GM21447 (cell line): ENCODE measurements around the gene UGGT1.

ENCODE experiments used
- ATAC-seq: cut with Tn5 transposase; IDR thresholded peaks from one replicate; pipeline ENCODE4 v1.9.1; 2021; ENCODE audit not compliant: unreplicated experiment

Gene UGGT1

DNA sequence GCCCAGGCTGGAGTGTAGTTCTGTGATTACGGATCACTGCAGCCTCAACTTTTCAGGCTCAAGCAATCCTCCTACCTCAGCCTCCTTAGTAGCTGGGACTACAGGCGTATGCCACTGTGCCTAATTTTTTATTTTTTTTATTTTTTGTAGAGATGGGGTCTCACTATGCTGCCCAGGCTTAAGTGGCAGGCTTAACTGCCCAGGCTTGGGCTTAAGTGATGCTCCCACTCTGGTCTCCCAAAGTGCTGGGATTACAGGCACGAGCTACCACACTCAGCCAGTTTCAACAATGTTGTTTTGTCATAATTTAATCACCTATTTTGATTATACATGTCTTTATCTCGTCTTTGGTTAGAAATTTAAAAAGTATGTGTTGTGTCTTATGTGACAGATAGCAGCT is 18.2 kb downstream of the UGGT1 start:
- ATAC-seq: no peak

DNA sequence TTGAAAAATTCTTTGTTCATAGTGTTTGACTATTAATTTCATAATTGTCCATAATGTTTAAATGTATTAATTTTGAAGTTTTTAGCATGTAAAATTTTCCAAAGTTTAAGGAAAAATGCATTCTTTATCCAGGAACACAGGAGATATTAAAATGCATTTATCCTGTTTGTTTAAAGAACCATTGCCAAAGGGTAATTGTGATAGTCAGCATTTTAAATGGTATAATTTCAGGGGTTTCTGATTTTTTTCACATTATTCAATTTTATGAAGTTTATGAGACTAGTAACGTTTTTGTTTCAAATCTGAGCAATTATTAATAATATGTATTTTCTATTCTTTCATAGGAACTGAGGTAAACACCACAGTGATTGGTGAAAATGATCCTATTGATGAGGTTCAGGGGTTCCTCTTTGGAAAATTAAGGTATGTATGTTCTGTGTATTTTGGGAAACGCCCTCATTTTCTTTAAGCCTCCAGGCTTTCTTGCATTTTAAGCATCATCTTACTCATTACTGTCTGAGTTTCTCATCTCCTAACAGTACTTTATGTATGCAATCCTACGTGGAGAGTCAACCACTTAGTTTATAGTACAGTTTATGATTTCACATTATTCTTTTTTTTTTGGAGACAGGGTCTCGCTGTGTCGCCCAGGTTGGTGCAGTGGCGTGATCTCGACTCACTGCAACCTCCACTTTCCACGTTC is 25.1 kb downstream of the UGGT1 start:
- no peak for ATAC-seq

DNA sequence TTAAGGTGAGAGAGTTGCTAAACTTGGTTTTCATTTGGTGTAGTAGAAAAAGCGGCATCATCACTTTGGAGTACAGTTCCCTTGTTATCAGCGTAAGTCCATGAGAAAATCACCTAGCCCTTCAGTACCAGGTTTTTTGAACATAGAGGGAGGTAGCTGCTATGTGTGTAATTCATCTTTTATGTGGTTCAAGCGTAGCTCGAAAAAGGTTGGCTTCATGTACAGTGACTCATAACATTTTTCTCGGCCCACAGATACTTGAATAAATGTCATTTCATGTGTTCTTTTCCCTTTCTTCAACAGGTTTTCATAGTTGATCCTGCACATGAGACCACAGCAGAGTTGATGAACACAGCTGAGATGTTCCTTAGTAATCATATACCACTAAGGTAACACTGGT is 43.6 kb downstream of the UGGT1 start:
- no peak for ATAC-seq

DNA sequence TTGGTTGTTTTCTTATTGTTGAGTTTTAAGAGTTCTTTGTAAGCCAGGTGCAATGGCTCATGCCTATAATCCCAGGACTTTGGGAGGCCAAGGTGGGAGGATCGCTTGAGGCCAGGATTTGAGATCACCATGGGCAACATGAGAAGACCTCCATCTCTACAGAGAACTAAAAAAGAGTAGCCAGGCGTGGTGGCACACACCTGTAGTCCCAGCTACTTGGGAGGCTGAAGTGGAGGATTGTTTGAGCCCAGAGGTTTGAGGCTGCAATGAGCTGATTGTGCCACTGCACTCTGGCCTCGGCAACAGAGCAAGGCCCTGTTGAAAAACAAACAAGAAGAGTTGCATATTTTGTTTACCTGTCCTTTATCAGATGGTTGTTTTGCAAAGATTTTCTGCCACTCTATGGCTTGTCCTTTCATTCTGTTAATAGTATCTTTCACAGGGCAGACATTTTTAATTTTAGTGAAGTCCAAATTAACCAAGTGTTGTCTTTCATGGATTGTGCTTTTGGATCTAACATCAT is 46.2 kb downstream of the UGGT1 start:
- no peak for ATAC-seq

DNA sequence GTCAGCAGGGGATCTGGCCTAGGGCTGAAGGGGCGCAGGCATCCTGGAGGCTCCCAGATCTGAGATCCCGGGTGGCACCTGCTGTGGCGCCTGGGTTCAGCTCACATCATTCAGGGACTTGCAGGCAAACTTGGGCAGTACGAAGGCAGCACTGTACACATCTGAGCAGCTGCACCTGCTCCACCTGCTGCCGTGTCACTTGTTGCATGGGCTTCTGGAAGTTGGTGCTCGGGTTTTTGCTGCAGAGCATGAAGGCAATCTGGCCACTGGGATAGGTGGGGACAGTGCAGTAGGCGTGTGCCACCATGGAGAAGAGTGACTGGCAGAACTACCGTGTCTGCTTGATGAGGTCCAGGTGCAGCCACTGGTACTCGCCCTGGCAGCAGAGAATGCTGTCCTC is 48.6 kb downstream of the UGGT1 start:
- no peak for ATAC-seq

DNA sequence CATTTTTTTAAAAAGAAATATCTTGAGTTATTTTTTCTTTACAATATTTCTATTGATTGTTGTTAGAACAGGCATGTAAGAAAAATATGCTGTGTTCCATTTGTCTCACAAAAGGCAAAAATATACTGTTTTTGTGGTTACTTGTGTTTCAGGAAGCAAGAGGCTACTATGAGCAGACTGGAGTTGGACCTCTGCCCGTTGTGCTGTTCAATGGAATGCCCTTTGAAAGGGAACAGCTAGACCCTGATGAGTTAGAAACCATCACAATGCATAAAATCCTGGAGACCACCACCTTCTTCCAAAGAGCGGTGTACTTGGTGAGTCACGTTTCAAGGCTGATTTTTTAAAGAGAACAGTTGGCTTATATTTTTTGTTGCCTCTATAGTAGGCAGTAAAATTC is 54.7 kb downstream of the UGGT1 start:
- no peak for ATAC-seq

DNA sequence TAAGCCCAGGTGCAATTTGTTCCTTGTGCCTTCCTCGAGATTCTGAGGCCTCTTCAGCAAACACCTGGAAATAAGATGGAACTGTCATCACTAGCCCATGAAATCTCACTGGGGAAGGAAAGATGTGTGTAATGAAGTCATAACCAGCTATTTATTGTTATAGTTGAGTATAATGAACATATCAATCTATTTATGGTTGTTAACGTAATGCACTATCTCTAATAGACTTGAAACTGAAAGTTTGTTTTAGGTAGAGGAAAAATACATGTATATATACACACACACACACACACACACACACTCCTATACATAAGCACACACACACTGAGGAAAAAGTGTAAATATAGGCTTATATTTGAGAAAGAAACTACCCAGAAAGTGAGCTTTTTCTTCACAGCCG is 62.8 kb downstream of the UGGT1 start:
- ATAC-seq: no peak

DNA sequence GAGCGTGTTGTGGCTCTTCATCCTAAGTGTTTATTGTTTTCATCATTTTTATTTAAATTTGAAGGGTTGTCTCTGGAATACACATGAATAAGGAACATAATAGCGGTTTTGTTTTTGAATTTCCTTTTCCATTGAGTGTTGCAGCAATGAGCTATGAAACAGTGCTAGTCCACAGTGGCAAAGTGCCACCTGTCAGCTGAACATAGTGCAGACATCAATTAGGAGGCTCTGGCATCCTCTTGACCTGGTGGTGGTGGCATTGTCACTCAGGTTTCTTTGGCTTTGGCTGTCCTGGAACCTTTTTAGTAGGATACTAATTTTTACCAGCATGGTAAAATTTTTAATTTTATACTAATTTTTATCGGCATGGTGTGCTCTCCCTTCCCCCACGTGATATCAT is 63.2 kb downstream of the UGGT1 start:
- no peak for ATAC-seq

DNA sequence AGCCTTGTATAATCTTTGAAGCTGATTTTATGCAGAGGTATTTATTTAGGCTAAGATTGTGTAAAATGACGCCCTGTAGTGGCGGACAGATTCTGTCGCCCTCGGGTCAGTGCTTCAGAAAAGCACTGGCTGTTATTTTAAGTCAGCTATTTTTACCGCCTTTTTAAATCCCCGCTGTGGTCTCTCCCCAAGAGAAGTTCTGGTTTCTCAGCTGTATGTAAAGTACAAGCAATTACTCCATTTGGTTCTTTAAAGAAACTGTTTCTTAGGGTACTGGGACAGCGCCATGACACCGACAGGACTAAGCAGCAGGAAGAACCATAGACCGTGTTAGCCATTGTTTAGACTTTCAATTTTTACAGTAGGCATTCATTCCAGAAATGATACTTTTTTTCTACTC is 65.0 kb downstream of the UGGT1 start:
- no peak for ATAC-seq

DNA sequence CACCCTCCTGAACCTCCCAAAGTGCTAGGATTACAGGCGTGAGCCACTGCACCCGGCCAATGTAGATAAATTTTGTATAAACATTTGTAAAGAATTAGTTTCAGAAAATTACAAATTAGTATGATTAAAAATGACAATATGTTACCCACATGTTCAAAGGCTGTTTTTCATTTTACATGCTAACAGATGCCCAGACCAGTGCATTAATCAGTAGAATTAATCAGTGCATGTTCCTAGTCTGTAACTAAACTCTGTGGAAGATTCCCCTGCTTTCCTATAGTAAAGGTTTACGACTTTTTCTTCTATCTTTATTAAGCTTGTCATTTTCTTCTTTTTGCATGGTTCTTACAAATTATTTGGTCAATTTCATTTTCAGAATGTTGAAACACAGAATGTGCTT is 65.8 kb downstream of the UGGT1 start:
- no peak for ATAC-seq

DNA sequence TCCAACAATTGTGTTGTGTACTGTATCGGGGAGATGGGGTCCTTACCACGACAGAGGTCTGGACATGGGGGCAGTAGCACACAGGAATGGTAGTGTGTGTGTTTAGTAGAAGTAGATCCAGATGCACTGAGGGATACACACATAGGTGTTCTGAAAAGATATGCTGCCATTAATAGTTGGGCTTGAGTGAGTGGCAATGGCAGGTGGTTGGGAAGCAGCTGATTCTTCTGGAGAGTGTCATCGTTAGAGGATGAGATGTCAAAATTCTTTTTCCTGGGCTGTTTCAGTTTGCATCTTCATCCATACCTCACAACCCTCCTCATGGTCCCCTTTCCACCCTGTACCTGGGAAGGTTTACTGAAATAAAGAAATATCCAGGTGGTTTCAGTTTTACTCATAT is 66.6 kb downstream of the UGGT1 start:
- ATAC-seq: no peak

DNA sequence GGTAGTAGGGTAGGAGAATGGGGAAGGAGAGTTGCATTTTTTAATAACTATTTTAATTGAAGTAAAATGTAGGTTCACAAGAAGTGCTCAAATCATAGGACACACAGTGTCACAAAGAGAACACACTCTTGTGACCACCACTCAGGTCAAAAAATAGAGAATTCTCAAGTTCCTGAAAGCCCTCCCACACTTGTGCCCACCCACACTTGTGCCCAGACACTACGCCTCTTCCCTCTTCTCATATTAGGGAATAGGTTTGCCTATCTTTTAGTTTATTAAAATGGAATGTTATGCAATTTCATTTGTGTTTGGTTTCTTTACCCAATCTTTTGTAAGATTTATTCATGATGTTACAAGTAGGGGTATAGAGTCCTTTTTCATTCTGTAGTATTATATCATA is 67.2 kb downstream of the UGGT1 start:
- no peak for ATAC-seq

DNA sequence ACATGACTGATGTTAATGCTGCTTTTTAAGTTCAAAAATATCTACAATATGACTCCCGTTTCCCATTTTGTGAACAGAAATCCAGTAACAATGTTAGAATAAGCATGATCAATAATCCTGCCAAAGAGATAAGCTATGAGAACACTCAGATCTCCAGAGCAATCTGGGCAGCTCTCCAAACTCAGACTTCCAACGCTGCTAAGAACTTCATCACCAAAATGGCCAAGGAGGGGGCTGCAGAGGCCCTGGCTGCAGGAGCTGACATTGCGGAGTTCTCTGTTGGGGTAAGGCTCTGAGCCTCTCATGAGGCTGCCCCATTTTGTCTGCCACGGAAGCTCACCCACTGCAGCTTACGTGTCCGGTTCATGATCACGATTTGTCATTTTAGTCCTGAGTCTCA is 68.4 kb downstream of the UGGT1 start:
- ATAC-seq: no peak

DNA sequence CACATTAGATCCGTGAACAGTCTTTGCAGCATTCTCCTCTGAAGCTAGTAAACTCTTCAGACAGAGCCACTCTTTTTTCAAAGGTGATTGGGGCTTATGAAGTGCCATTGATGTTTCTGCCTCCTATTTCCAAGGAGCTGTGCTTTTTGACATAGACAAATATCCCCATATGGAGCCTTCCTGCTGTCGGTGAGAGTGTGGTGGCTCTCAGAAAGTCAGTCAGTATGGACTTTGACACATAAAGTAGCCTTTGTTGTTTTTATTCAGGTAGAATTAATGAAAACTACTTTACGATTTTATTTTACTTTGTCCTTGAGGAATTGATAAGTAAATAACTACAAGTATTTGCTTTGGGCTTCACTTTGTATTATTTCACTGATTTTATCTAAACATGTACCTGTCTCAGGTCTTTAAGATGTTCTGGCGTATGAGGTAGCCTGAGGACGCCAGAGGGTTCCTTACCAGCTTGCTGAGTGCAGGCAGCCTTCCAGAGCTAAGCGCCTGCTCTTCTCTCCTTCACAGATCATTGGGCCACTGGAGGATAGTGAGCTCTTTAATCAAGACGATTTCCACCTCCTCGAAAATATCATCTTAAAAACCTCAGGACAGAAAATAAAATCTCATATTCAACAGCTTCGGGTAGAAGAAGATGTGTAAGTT is 69.7 kb downstream of the UGGT1 start:
- ATAC-seq: no peak

DNA sequence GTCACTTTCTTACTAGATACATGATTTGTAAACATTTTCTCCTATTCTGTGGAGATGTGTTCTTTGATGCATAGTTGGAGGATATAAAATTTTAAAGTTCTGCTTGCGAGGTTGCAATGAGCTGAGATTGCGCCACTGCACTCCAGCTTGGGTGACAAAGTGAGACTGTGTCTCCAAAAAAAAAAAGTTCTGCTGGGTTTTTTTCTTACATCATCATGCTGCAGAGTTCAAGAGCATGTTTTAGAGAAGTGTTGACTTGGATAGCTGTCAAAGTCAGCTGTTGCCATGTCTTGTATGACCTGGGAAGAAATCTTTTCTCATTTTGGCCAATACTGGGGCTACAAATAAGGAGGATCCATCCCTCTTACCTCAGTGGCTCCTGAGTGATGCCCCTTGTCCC is 71.3 kb downstream of the UGGT1 start:
- no peak for ATAC-seq

DNA sequence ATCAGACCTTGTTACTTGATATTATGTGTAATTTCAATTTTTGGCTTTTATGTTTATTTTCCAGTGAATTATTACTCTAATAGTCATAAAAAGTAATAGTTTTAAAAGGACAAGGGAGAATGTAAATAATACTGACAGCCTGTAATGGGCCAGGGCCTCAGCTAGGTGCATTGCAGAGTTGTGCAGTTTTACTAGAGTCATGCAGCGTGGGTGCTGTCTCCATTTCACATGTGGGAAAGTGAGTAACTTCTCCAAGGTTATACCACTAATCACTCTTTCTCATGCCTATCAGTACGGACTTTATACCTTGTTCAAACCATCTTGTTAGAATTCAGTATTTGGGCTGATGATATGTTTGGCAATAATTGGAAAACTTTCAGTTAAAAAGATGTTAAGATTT is 73.3 kb downstream of the UGGT1 start:
- no peak for ATAC-seq

DNA sequence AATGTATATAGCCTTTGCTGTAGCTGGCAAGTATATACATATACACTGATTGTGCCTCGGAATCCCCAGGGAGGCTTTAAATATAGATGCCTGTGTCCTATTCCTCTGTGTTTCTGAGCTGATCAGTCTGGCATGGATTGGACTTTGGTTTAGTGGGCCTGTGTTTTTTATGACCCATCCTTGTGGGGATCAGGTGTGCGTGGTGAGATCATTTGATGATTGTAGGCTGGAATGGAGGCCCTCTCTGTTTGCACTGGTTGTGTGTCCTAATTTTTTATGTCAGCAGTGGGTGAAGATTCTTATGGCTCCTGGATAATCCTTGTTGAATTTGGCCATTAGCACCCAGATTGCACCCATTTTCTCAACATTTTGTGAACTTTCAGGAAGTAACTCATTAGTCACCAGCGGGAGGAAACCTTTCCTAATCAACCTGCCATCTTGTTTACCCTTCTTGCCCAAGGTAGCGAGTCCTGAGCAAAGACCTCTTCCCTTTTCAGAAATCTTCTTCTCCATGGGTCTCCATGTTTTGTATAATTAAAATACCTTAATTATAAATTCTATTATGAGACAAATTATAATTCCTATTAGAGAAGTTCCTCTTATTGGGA is 75.8 kb downstream of the UGGT1 start:
- no peak for ATAC-seq

DNA sequence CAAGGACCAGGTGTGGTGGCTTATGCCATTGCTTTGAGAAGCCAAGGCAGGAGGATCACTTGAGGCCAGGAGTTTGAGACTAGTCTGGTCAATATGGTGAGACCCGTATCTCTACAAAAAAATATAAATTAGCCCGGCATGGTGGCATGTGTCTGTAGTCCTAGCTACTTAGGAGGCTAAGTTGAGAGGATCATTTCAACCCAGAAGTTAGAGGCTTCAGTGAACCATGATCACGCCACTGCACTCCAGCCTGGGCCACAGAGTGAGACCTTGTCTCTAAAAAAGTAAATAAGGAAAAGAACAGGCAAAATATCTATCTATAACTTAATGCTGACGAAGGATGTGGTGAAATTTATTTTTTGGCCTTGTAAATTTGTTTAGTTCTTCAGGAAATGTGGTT is 78.1 kb downstream of the UGGT1 start:
- ATAC-seq: no peak

DNA sequence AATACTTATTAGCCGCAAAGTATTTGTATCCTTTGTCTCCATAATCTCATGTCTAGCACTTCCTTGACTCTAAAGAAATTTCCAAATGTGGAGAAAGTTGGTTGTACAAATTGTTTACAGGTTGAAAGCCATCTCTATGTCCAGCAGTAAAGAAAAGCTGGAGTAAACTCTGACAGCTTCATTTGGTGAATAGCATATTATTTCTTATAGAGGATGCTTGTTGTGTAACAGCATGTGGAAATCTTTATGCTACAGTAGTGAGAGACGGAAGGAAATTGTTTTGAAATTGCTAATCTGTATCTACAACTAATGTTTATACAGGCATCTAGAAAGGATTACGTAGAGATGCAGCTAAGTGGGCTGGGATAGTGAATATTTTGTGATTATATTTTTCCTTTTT is 78.5 kb downstream of the UGGT1 start:
- no peak for ATAC-seq

DNA sequence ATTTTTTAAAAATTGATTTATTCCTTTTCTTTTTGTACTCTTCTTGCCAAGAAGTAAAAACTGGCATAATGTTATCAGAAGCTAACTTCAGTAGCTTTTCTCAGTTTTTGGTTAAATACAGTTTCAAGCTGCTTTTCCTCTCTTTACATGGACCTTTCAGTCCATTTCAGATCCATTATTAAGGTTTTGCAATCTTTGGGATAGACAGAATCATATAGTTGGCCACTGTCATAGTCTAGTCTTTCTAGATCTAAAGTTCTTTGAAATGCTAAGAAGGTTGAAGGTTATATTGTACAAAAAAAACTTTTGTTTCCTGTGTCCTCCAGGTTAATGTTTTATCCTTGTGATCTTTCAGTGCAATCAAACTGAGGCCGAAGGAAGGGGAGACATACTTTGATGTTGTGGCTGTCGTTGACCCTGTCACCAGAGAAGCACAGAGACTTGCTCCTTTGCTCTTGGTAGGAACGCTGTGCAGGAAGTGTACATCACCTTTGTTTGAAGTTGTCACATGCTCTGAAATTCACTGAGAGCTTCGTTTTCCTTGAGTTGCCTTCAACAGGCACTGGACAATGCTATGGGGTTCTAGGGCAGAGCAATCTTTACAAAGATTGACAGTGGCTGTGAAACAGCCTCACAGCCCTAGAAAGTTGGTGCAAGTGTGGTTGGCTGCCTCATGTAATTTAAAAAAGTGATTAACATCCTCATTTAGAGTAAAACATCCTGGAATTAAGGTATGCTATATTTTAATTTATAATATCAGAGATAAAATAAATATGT is 79.1 kb downstream of the UGGT1 start:
- ATAC-seq: no peak

DNA sequence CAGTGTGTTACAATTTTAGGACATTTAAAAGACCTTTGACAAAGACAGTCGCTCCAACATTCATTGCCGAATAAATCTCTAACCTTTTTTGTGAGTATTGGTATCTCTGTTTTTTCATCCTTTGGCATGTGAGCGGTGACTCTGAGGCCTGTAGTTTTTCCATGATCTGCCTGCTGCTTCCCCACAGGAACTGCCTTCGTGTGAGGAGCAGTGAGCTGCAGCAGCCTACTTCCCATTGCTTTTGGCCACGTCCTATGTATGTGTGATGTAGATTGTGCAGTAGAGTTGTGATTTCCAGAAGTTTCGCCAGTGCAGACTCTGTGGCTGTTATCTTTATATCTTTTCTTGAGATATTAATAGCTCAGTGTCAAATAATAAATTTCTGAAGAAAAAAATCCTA is 79.8 kb downstream of the UGGT1 start:
- ATAC-seq: no peak

DNA sequence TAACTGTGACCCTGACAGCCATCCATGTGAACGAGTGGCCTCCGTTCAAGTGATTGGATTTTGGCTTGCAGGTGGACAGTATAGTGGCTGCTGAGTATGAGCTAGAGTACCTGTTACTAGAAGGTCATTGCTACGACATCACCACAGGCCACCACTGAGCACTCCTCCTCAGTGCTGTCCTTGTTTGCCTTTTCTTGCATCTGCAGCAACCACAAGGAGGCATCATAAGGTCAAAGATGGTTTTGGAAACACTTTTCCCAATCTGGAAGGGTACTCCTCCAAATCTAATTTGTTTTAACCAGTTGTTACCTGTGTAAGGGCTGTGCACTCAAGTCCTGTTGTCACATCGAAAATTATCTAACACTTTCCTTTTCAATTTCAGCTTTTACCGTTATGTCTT is 81.2 kb downstream of the UGGT1 start:
- ATAC-seq: no peak
